Esophagus squamous epithelium (tissue), 5 donors: ENCODE results near the gene CARS2. TPM values are rescaled to one million over a fixed set of nuclear protein-coding genes. Genes with fewer than 3 reads are reported as not detected.
"Not testable (repeated sequence)": the region's sequence is repeated elsewhere in the genome, so short reads cannot be mapped to it uniquely, and the experiment has no call there.

Experiments
- DNase-seq: peaks from one replicate; lab custom pipeline; 2025; lab: John Stamatoyannopoulos, UW
- H3K27ac ChIP-seq, 4 donors: fragments of 200-600 bp; sonication (generic); one replicate each; pipeline ENCODE4 v1.5.1; 2016 to 2019; ENCODE audit warnings: mild to moderate bottlenecking in 1 of 4
- H3K27me3 ChIP-seq, 4 donors: fragments of 200-600 bp; sonication (generic); 1 replicate in 3 of 4; 2 replicates in 1 of 4; pipeline versions ENCODE4 v1.5.1 to v1.6.0; 2017 to 2021; ENCODE audit warnings: antibody characterized with exemption in 1 of 4
- H3K36me3 ChIP-seq, 3 donors: fragments of 200-600 bp; sonication (generic); one replicate each; pipeline ENCODE4 v1.5.1; 2016 to 2019
- H3K4me1 ChIP-seq, 3 donors: fragments of 200-600 bp; sonication (generic); one replicate each; pipeline ENCODE4 v1.5.1; 2017 to 2019
- H3K4me3 ChIP-seq, 4 donors: fragments of 200-600 bp; sonication (generic); 1 replicate in 3 of 4; 2 replicates in 1 of 4; pipeline ENCODE4 v1.5.1; 2016 to 2019; ENCODE audit warnings: mild to moderate bottlenecking in 2 of 4, moderate library complexity in 1 of 4
- H3K9me3 ChIP-seq, 3 donors: fragments of 200-600 bp; sonication (generic); one replicate each; pipeline ENCODE4 v1.5.1; 2016 to 2019
- CTCF ChIP-seq, 6 experiments: fragments of 450-650 bp in 4 of 6; fragments of 200-600 bp in 2 of 6; sonication (generic) in 2 of 6; IDR thresholded peaks; one replicate each; pipeline ENCODE4 v1.5.1; 2016 to 2019; ENCODE audit warnings: antibody characterized with exemption in 6 of 6, mild to moderate bottlenecking in 4 of 6, moderate library complexity in 4 of 6
- POLR2A ChIP-seq, 4 donors: fragments of 450-650 bp; IDR thresholded peaks; one replicate each; pipeline ENCODE4 v1.6.1; 2017; ENCODE audit warnings: antibody characterized with exemption in 4 of 4, mild to moderate bottlenecking in 4 of 4, moderate library complexity in 3 of 4
- WGBS, 2 donors: methylation state at CpG; one replicate each; pipeline ENCODE4 v1.1.5; 2018; 5-methylcytosine and 5-hydroxymethylcytosine counted together
- intact Hi-C: fragments of 100-400 bp; cut with DNase I; formaldehyde crosslinking; loops from one replicate; pipeline ENCODE4 v1.15.0; 2022
- total RNA-seq, 4 donors: library from RNA; depleted of rRNA; stranded (reverse); fragments of >200 nt; gene quantifications; one replicate each; pipeline ENCODE4 v1.1.0, GENCODE V29; 2016
- donor health status: DM: yes; HTN: yes; CAD: no.

CARS2 gene
- total RNA-seq, 4 donors from 2014 or later, result 24.9 to 54.9 (median 33.5) TPM

DNA sequence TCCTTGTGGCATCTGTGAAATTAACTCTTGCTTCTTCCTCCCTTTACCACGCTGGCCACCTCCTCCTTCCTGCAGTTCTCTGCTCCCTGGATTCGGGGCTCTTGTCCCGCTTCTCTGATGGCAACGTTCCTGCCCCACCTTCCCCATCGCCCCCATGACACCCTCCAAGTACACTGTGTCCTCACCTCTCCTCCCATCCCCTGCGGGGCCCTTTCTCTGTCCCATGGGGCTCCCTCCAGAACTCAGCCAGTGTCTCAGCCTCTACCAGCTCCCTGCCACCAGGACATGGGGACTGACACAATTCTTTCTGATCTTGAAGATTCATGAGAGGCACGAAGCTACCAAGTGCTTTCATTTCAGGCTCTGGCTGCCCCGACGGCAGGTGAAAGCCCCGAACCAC, 9.1 kb downstream of the CARS2 start:
- TF ChIP-seq POLR2A (IDR thresholded peaks at IDR 0.05) (no peak), CTCF (IDR thresholded peaks at IDR 0.05) (no peak)
- no peak overlapping the region for H3K27ac ChIP-seq
- 85 to 90% methylated on average over 9 to 10 of the region's 10 CpGs for WGBS, 2 donors
- no peak overlapping the region for H3K4me3 ChIP-seq
- no peaks in the 10 kb centered on the region for H3K9me3 ChIP-seq
- intact Hi-C loops, result no loop called here
- H3K27me3 ChIP-seq, result no peaks in the 10 kb centered on the region
- H3K36me3 ChIP-seq, result peaks cover 8 to 96% (median 28%) of the 10 kb centered on the region in 3 donors
- no peak for DNase-seq
- no peaks in the 10 kb centered on the region for H3K4me1 ChIP-seq

DNA sequence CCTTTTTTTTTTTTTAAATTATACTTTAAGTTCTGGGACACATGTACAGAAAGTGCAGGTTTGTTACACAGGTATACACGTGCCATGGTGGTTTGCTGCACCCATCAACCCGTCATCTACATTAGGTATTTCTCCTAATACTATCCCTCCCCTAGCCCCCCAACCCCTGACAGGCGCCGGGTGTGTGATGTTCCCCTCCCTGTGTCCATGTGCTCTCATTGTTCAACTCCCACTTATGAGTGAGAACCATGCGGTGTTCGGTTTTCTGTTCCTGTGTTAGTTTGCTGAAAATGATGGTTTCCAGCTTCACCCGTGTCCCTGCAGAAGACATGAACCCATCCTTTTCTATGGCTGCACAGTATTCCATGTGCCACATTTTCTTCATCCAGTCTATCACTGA, 10.1 kb downstream of the CARS2 start:
- H3K27me3 ChIP-seq, H3K4me3 ChIP-seq, H3K4me1 ChIP-seq, H3K27ac ChIP-seq, intact Hi-C loops, H3K9me3 ChIP-seq, DNase-seq: not testable (repeated sequence)
- H3K36me3 ChIP-seq, result peaks cover 8 to 96% (median 21%) of the 10 kb centered on the region in 3 donors
- 86 to 91% methylated on average over 6 to 7 of the region's 7 CpGs for WGBS, 2 donors

GRCh38 chr13:110690516-110690915, 15.4 kb downstream of the CARS2 start:
- intact Hi-C loops, result no loop called here
- WGBS, 2 donors, result 91 to 93% methylated on average over 8 of the region's 8 CpGs
- Histone ChIP-seq H3K4me1 (no peaks in the 10 kb centered on the region), H3K36me3 (peaks cover 0 to 96% (median 24%) of the 10 kb centered on the region in 3 donors), H3K9me3 (no peaks in the 10 kb centered on the region), H3K27ac (no peak overlapping the region), H3K4me3 (no peak overlapping the region), H3K27me3 (no peaks in the 10 kb centered on the region)
- no peak for DNase-seq
- no peak for TF ChIP-seq CTCF (IDR thresholded peaks at IDR 0.05)
- TF ChIP-seq POLR2A (IDR thresholded peaks at IDR 0.05), result no peak

DNA sequence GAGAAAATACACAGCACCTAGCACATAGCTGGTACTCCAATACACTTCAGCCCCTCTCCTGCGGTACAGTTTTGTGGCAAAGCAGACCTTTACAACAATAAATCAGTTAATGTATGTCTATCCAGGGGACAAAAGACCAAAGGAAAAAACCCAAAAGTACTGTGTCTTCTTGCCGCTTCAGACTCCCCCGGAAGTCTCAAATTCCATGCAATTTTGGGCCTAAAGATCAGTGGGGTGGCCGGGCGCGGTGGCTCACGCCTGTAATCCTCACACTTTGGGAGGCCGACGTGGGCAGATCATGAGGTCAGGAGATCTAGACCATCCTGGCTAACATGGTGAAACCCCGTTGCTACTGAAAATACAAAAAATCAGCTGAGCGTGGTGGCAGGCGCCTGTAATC, 16.2 kb downstream of the CARS2 start:
- 89 to 97% methylated on average over 12 of the region's 12 CpGs for WGBS, 2 donors

GRCh38 chr13:110689041-110689440, 16.9 kb downstream of the CARS2 start:
- Histone ChIP-seq H3K36me3 (peaks cover 8 to 96% (median 24%) of the 10 kb centered on the region in 3 donors), H3K4me1 (no peaks in the 10 kb centered on the region), H3K4me3 (no peak overlapping the region), H3K9me3 (no peaks in the 10 kb centered on the region), H3K27ac (no peak overlapping the region), H3K27me3 (no peaks in the 10 kb centered on the region)
- TF ChIP-seq CTCF (IDR thresholded peaks at IDR 0.05) (no peak), POLR2A (IDR thresholded peaks at IDR 0.05) (no peak)
- 82 to 95% methylated on average over 4 to 7 of the region's 9 CpGs for WGBS, 2 donors
- DNase-seq, result no peak
- intact Hi-C loops, result no loop called here

More for the DNA sequence above, 16.2 kb downstream of the CARS2 start:
- no peak for DNase-seq
- Histone ChIP-seq H3K9me3 (no peaks in the 10 kb centered on the region), H3K27me3 (no peaks in the 10 kb centered on the region), H3K27ac (no peak overlapping the region), H3K36me3 (peaks cover 2 to 96% (median 24%) of the 10 kb centered on the region in 3 donors), H3K4me1 (no peaks in the 10 kb centered on the region), H3K4me3 (no peak overlapping the region)
- intact Hi-C loops, result no loop called here
- TF ChIP-seq POLR2A (IDR thresholded peaks at IDR 0.05) (no peak), CTCF (IDR thresholded peaks at IDR 0.05) (no peak)

- no peaks in the 10 kb centered on the region for H3K9me3 ChIP-seq
- no peak overlapping the region for H3K27ac ChIP-seq
- DNase-seq, result no peak
- H3K4me1 ChIP-seq, result no peaks in the 10 kb centered on the region
- no peak for TF ChIP-seq CTCF (IDR thresholded peaks at IDR 0.05)
- no peak for TF ChIP-seq POLR2A (IDR thresholded peaks at IDR 0.05)
- H3K36me3 ChIP-seq, result peaks cover 9 to 93% (median 23%) of the 10 kb centered on the region in 3 donors
- WGBS, 2 donors, result 88 to 90% methylated on average over 13 to 14 of the region's 16 CpGs
- no peak overlapping the region for H3K4me3 ChIP-seq
- H3K27me3 ChIP-seq, result no peaks in the 10 kb centered on the region
- intact Hi-C loops, result no loop called here
These were observed 18.2 kb downstream of the CARS2 start for GRCh38 chr13:110687736-110688135.
